ENCODE results near the gene ITGB4. TPM values are rescaled to one million over a fixed set of nuclear protein-coding genes. Genes with fewer than 3 reads are reported as not detected.

ITGB4 gene
- total RNA-seq, 1 experiment from 2014 or later, result 5.3 TPM

GRCh38 chr17:75752802-75753513 lies 31.7 kb downstream of the ITGB4 start:
- Histone ChIP-seq H3K4ac (ENCODE audit: low read depth, low read length) (no peak overlapping the region), H4K5ac (ENCODE audit: insufficient read length, low read depth, low read length) (no peak overlapping the region), H3K4me2 (ENCODE audit: insufficient read depth, insufficient read length, low read length) (no peak overlapping the region), H4K20me1 (ENCODE audit: control insufficient read depth, insufficient read depth, insufficient read length) (no peaks in the 10 kb centered on the region), H3K18ac (ENCODE audit: insufficient read length, low read depth, low read length) (no peak overlapping the region), H3K56ac (ENCODE audit: insufficient read length, low read depth, low read length) (no peak overlapping the region), H3K79me1 (ENCODE audit: insufficient read depth, low read depth, low read length, poor library complexity, severe bottlenecking) (no peaks in the 10 kb centered on the region), H2AFZ (ENCODE audit: low read length) (no peak overlapping the region), H3K9ac (ENCODE audit: extremely low read depth, insufficient read length, low read length) (no peak overlapping the region), H2AK5ac (ENCODE audit: insufficient read length, low read length) (no peak overlapping the region), H3K23me2 (ENCODE audit: insufficient read length, low read depth, low read length, poor library complexity, severe bottlenecking) (peaks cover 3% of the 10 kb centered on the region), H2BK15ac (ENCODE audit: low read depth, low read length) (no peak overlapping the region), H4K8ac (replicated peaks; ENCODE audit: insufficient read length, low read depth, low read length) (no peak overlapping the region), H2BK20ac (ENCODE audit: low read depth, low read length, poor library complexity, severe bottlenecking) (no peak overlapping the region), H3K14ac (ENCODE audit: insufficient read depth, low read length) (no peak overlapping the region), H3K27ac (ENCODE audit: insufficient read length, low read depth, low read length) (no peak overlapping the region), H3T11ph (ENCODE audit: low read length) (no peak overlapping the region), H2BK120ac (ENCODE audit: low read depth, low read length, poor library complexity, severe bottlenecking) (no peak overlapping the region), H3K79me2 (ENCODE audit: insufficient read depth, low read length) (no peaks in the 10 kb centered on the region), H2BK5ac (ENCODE audit: insufficient read length, low read length) (no peak overlapping the region), H3K23ac (ENCODE audit: insufficient read length, low read depth, low read length) (no peak overlapping the region), H3K4me1 (ENCODE audit: insufficient read depth, low read length) (no peaks in the 10 kb centered on the region; the same call in 1 of the 2 replicates), H3K9me3 (ENCODE audit: control insufficient read depth, low read depth, low read length) (no peaks in the 10 kb centered on the region), H2BK12ac (ENCODE audit: insufficient read length, low read depth, low read length) (no peak overlapping the region), H3K27me3 (ENCODE audit: insufficient read depth, low read length) (no peaks in the 10 kb centered on the region), H4K91ac (ENCODE audit: insufficient read length, low read depth, low read length) (no peak overlapping the region)
- no CpG with 5 or more reads among the region's 19 CpGs for WGBS (ENCODE audit: extremely low coverage, insufficient read length, low lambda C conversion rate)
- Mint-ChIP-seq H3K4me1 (peaks cover 9 to 12% of the 10 kb centered on the region in 2 experiments), H3K27me3 (ENCODE audit: low read depth) (peaks cover 12% of the 10 kb centered on the region), H3K27ac (no peak overlapping the region), H3K36me3 (ENCODE audit: insufficient read depth in 1 of 3, low read depth in 3 of 3) (no peaks in the 10 kb centered on the region), H3K9me3 (no peaks in the 10 kb centered on the region; a peak in 1 of 5 replicates), H3K4me3 (peak overlapping the region in 1 of 2 experiments; percentile 65; a peak in 3 of 5 replicates)
- peak; percentile 35; the same call in 2 of the 3 replicates for TF ChIP-seq CTCF (conservative IDR thresholded peaks at IDR 0.05)
- DNase-seq, result peak; percentile 35
